GOT3 (cell line): ENCODE measurements around the gene COA6.
A peak's percentile ranks its signal among the peaks of the same experiment; 100 is the strongest.
"Not testable (repeated sequence)": the region's sequence is repeated elsewhere in the genome, so short reads cannot be mapped to it uniquely, and the experiment has no call there.

ENCODE experiments used
- DNase-seq: peaks from one replicate; lab custom pipeline; 2025; ENCODE audit warnings: mixed read lengths; lab: John Stamatoyannopoulos, UW

Gene COA6

GRCh38 chr1:234373064-234373958 lies at the start of gene COA6:
TSS of gene COA6 (plus strand) at chr1:234373456. CDS start at chr1:234373467, 11 bp downstream.
- DNase-seq: peak; percentile 93

DNA sequence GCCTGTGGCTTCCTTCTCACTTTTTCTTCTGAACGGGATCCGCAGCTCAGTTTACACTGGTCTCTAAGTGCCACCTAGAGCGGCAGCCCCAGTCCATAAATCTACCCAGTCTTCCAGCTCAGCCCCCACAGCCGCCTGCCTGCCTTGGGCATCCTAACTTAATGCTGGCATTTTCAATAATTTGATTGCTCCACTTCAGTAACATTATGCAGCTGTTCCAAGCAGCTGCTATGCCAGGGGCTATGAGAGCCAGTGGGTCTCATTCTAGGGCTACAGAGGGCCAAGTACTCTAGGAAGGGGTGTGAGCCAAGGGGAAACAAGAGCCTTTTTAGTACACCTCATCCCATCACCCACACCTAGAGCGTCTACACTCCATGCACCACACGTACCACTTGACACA lies 48.4 kb upstream of the COA6 start:
- no peak for DNase-seq

DNA sequence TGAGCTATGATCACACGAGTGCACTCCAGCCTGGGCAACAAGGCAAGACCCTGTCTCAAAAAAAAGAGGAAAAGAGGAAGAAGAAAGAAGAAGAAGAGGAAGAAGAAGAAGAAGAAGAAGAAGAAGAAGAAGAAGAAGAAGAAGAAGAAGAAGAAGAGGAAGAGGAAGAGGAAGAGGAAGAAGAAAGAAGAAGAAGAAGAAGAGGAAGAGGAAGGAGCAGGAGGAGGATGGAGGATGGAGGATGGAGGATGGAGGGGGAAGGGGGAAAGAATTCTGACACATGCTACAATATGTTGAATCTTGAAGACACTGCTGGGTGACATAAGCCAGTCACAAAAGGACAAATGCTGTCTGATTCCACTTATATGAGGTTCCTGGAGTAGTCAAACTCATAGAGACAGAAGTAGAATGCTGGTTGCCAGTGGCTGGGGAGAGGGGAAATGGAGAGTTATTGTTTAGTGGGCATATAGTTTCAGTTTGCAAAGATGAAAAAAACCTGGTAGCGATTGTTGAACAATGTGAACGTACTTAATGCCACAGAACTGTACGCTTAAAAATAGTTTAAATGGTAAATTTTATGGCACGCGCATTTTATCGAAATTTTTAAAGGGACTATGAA lies 47.3 kb upstream of the COA6 start:
- DNase-seq: no peak

DNA sequence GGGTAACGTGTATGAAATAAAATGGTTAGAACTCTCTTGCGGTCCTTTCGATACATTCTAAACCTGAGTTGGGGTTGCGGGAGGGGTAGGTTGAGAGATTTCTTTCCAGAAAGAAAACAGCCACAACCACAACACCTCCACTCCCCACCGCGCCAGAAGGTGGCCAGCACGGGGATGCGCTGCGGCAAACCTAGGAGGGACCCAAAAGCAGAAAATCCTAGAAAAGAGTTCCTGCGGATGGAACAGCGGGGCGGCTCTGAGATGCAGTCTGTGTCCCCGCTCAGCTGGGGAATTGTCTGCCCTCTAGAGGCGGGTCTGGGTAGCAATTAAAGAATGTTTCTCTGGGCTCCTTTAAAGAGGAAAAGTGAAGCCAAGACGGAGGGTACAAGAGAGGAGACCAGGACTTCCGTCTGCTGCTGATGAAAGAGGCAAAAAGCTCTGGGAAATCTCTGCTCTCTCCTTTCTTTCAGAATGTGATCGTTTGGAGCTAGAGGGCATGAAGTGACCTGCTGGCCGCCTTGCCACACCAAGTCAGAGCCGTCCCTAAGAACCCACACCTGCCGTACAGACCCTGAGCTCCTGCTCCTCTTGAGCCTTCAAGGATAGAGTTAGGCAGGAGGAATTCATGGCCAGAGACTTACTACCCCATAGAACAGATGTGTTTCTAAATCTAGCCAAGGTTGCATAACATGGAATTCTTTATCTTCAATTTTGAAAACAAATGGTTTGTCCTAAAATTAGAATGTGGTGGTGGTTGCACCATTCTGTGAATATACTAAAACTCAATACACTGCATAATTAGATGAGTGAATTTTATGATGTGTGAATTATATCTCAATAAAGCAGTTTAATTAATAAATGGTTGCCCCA lies 46.5 kb upstream of the COA6 start:
- peak; percentile 25 for DNase-seq

GRCh38 chr1:234327577-234328164 lies 45.6 kb upstream of the COA6 start:
- DNase-seq: no peak

DNA sequence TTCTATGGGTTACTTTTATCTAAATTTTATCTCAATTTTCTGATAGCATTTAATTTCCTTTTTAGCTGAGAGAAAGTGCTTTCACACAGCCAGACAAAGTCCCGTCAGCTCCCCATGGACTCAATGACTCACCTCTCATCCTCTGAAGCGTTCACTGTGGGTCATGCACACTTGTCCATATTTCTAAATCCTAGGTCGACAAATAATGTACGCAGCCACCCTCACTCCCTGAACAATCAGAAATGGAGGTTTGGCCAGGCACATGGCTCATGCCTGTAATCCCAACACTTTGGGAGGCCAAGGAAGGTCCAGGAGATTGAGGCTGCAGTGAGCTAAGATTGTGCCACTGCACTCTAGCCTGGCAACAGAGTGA lies 42.4 kb upstream of the COA6 start:
- DNase-seq: no peak

DNA sequence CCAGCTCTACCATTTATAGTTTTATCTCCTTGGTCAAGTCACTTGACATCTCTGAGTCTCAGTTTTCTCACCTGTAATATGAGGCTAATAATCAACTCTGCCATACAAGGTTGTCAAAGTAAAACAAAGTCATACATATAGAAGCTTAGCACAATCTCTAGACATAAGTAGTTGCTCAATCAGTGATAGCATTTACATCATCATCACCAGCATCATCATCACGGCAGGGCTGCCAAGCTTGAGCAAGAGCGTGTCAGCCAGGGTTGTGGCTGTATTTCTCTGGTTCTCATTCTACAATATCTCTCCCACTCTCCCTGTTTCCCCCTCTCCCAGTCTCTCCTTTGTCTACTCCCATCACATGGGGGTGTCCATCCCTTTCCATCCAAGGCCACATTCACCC lies 41.7 kb upstream of the COA6 start:
- DNase-seq: no peak

GRCh38 chr1:234336359-234336758 lies 36.9 kb upstream of the COA6 start:
- DNase-seq: no peak

DNA sequence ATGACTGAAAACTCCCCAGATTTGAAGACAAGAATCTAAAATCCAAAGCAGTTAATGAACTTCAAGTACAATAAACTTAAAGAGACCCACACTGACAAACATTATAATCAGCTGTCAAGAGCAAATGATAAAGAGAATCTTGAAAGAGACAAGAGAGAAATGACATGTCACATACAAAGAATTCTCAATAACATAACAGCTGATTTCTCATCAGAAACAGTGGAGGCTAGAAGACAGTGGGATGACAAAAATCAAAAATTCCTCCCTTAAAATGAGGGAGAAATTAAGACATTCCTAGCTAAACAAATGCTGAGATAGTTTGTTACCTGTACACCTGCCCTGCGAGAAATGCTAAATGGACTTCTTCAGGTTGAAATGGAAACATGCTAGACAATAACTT lies 36.0 kb upstream of the COA6 start:
- DNase-seq: no peak

DNA sequence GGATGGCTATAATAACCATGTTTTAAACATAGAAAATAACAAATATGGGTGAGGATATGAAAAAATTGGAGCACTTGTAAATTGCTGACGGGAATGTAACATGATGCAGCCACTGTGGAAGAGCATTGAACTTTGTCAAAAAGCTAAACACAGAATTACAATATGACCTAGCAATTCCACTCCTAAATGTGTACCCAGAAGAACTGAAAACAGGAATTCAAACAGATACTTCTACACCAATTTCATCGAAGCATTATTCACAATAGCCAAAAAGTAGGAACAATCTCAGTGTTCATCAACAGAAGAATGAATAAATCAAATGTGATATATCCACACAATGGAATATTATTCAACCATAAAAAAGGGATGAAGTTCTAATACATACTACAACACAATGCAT lies 32.7 kb upstream of the COA6 start:
- no peak for DNase-seq

- no peak for DNase-seq
These were observed 30.5 kb upstream of the COA6 start for GRCh38 chr1:234342774-234343173.

DNA sequence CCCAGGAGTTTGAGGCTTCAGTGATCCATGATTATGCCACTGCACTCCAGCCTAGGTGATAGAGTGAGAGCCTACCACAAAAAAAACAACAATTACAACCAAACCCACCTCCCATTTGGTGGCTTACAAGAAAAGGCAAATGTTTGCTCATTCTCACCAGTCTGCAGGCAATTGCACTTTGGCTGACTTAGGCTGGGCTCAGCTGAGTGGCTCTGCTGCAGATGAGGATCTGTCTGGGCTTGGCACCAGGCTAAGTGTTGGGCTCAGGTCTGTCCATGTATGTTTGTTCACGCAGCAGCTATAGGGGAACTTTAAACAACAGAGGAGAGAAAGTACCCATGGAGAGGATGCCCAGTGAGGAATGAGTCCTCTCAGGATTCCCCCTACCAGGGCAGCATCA lies 28.0 kb upstream of the COA6 start:
- no peak for DNase-seq

DNA sequence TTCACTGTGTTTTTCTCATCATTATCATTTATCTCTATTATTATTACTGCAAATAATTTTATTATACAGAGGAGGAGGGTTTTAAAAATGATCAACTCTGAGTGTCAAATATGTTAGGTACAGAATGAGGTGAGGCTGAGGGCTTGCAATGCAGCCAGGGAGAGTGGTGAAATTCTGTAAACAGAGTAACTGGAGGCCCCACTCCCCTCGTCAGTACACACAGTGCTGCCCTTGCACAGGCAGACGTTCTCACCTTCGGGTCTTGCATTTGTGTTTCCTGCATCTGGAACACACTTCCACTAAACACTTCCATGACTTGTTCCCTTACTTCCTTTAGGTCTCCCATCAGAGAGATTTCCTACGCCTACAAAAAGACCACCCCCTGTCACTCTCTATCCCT lies 24.3 kb upstream of the COA6 start:
- DNase-seq: no peak

DNA sequence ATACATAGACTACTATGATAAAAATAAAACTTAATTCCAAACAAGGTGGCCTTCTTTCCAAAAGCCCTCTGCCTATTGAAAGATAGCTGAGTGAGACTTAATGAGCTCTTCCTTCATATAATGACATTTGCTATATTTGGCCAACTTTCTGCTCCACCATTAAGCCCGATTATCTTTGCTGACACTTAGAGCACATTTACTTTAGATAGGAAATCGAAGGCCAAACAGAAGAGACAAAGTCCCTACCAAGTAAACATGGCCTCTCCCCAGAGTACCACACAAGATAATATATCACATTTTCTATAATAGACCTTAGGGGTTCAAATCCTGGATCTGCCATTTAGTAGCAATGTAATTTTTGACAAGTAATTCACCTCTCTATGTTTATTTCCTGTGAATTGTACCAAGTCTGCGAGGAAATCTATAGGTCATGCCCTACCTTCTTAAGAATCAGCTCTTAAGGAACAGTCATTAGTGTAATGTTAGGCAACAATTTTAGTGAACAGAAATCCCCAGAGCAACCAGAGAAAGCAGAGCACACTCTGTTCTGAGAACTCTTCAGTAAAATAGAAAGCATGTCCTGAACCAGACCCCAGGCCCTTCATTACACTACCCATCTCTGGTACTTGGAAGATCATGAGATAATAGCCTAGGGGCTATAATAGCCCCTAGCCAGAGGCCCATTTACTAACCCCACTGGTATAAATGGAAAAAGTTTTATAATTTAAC lies 17.3 kb upstream of the COA6 start:
- no peak for DNase-seq

DNA sequence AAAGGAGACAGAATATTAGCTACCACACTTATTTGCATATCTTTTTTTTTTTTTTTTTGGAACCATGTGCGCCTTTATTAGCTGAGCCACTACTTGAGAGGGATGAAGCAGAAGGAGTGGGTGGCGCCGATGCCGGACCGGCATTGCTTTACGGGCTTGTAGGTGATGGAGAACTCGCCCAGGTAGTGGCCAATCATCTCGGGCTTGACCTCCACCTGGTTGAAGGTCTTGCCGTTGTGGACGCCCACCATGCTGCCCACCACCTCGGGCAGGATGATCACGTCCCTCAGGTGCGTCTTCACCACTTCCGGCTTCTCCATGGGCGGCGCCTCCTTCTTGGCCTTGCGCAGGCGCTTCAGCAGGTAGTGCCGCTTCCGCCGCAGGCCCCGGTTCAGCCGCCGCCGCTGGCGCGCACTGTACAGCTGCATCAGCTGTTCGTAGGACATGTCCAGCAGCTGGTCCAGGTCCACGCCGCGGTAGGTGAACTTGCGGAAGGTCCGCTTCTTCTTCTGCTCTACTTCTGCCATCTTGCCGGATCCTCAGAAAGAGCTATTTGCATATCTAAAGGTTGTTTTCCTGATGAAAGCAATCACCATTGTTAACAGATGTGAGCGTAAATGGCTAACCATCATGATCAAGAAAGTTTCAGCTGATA lies 16.5 kb upstream of the COA6 start:
- not testable (repeated sequence) for DNase-seq

GRCh38 chr1:234357831-234358230 lies 15.4 kb upstream of the COA6 start:
- no peak for DNase-seq

DNA sequence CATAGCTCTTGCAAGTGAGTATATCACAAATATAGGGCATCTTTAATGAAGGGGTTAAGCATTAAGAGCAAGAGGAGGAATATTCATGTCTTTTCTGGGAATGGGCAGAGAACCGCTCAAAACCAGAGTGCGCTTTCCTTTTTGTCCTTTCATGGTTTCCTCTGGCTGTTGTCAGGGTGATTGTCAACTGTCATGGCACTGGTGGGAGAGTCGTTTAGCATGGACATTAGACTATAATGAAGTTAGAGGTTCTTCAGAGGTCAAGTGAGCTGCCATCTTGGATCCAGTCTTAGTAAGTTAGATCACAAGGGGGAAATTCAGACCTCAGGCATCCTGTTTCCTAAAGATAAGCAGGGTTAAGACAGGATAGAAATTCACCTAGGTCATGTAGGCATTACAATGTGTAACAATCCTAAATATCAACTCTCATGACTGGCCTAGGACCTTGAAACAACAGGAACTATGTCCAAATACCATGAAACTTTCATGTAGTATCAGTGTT lies 12.1 kb upstream of the COA6 start:
- no peak for DNase-seq

DNA sequence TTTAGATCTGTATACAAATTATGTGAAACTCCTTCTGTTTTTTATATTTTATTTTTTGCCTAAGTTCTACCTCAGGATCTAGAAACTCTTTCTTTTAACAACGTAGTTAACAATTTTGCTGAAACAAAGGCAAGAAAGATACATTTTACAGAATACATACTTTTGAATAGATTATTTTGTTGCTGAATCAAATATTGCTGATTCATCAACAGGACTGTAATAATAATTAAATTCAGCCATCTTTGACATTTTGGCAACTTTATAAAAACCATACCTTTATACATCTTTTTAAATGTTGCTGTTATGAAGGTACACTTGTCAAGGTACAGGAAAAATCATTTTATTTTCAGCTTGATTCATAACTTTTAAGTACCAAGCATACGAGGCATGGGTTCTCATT lies 10.7 kb upstream of the COA6 start:
- no peak for DNase-seq

DNA sequence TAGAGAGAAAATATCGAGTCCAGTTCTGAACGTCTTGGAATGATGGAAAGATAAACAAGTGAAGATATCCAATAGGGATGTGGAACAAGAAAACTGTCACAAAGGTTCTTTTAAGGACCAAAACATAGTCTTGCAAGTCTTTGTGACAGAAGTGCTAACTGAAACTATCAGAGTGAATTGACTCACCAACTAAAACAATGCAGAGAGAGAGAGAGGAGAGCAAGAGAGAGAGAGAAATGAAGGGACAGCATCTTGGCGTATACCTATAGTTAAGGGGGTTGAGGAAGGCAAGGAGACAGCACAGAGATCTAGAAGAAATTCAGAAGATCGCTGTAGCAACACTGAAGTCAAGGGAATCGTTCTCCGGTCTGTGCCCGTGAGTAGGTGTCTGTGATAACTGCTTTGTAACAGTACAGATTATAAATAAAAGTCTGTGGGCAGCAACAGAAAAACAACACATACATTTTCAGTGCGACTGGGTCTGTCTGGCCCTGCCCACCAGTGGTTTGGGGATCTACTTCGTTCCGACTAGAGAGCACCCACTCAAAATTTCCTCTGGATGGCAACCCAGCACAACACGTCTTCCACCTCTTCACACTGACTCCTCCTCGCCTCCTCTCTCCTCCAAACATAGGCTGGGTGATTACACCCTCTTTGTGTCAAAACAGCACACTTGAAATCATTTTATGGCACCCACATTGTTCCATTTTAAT lies 4.8 kb upstream of the COA6 start:
- no peak for DNase-seq

DNA sequence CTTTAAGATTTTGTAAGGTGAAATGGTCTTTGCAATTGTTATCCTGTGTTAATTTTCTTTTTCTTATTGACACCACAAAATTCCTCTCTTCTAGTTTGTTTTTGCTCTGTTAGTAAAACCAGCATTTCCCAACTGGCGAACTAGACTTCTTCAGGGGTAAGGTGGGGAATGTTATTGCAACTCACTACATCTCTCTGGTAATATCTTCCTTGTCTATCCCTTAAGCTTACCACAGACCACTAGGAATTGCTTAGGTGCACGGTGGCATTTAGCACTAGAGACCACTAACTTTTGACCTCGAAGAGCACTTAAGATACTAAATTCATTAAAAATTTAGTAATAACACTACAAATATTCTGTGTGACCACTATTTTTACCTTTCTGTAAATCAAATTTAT lies 4.2 kb upstream of the COA6 start:
- no peak for DNase-seq
